MM.1S (cell line): Measurements from ENCODE around the gene TPT1.

ENCODE experiments used
- CTCF ChIP-seq: fragments of 300-600 bp; sonication (generic); IDR thresholded peaks from 2 replicates; pipeline ENCODE4 v1.5.1; 2016; ENCODE audit warnings: antibody characterized with exemption, low read length, mixed read lengths
- EZH2 ChIP-seq: fragments of 300-600 bp; sonication (generic); optimal IDR thresholded peaks from 2 replicates; pipeline ENCODE3; 2017; ENCODE audit warnings: low read depth, mild to moderate bottlenecking, antibody characterized with exemption, low read length, mixed read lengths
- EZH2phosphoT487 ChIP-seq: fragments of 300-600 bp; sonication (generic); IDR thresholded peaks from 2 replicates; pipeline ENCODE4 v1.6.1; 2018; ENCODE audit warnings: antibody characterized with exemption, low read length

GRCh38 chr13:45362939-45363338 lies 22.0 kb upstream of the TPT1 start:
- TF ChIP-seq CTCF: 0 out of 2 replicates have a peak, but pooled peaks have one; percentile 10
- TF ChIP-seq EZH2: no peak
- TF ChIP-seq EZH2phosphoT487: no peak
